KOPT-K1 (cell line): Measurements from ENCODE around the gene PEX6.
A peak's percentile ranks its signal among the peaks of the same experiment; 100 is the strongest.

Experiments used
- H3K27ac ChIP-seq: fragments of 200-600 bp; sonication (generic); 2 replicates; pipeline ENCODE4 v1.5.1; 2016; ENCODE audit warnings: antibody characterized with exemption, mild to moderate bottlenecking, low read depth, low read length; ENCODE audit not compliant: poor library complexity, severe bottlenecking
- H3K36me3 ChIP-seq: fragments of 200-600 bp; sonication (generic); 2 replicates; pipeline ENCODE4 v1.5.1; 2017; ENCODE audit warnings: antibody characterized with exemption, mild to moderate bottlenecking, low read length, moderate library complexity; ENCODE audit not compliant: insufficient read depth
- H3K9me3 ChIP-seq: fragments of 200-600 bp; sonication (generic); 2 replicates; pipeline ENCODE4 v1.5.1; 2017; ENCODE audit warnings: antibody characterized with exemption, low read length, mild to moderate bottlenecking; ENCODE audit not compliant: insufficient read depth, poor library complexity, severe bottlenecking

PEX6 gene

GRCh38 chr6:42981836-42982235 lies 2.9 kb upstream of the PEX6 start:
- peaks cover 7% of the 10 kb centered on the region; the same call in 1 of the 2 replicates for H3K36me3 ChIP-seq
- H3K27ac ChIP-seq: no peak overlapping the region
- H3K9me3 ChIP-seq: no peaks in the 10 kb centered on the region

GRCh38 chr6:42979523-42980177 lies 669 bp upstream of the PEX6 start:
- H3K27ac ChIP-seq: peak overlapping the region; percentile 90
- no peaks in the 10 kb centered on the region for H3K9me3 ChIP-seq
- H3K36me3 ChIP-seq: peaks cover 11% of the 10 kb centered on the region

GRCh38 chr6:42978487-42978838 lies 518 bp downstream of the PEX6 start:
- Histone ChIP-seq H3K36me3 (peaks cover 19% of the 10 kb centered on the region), H3K27ac (peak overlapping the region; percentile 90), H3K9me3 (no peaks in the 10 kb centered on the region)

GRCh38 chr6:42974919-42975505 lies 4.0 kb downstream of the PEX6 start:
- H3K36me3 ChIP-seq: peaks cover 19% of the 10 kb centered on the region
- no peak overlapping the region for H3K27ac ChIP-seq
- H3K9me3 ChIP-seq: no peaks in the 10 kb centered on the region

- peaks cover 27% of the 10 kb centered on the region for H3K36me3 ChIP-seq
- no peak overlapping the region for H3K27ac ChIP-seq
- H3K9me3 ChIP-seq: no peaks in the 10 kb centered on the region
Observed at GRCh38 chr6:42973926-42974325, 5.1 kb downstream of the PEX6 start.

- Histone ChIP-seq H3K27ac (no peak overlapping the region), H3K36me3 (peaks cover 28% of the 10 kb centered on the region), H3K9me3 (no peaks in the 10 kb centered on the region)
Observed at GRCh38 chr6:42971746-42972327, 7.1 kb downstream of the PEX6 start.

- H3K9me3 ChIP-seq: no peaks in the 10 kb centered on the region
- peaks cover 34% of the 10 kb centered on the region for H3K36me3 ChIP-seq
- H3K27ac ChIP-seq: no peak overlapping the region
Observed at GRCh38 chr6:42970871-42971612, 7.9 kb downstream of the PEX6 start.

GRCh38 chr6:42969934-42970333 lies 9.0 kb downstream of the PEX6 start:
- Histone ChIP-seq H3K36me3 (peaks cover 43% of the 10 kb centered on the region), H3K9me3 (no peaks in the 10 kb centered on the region), H3K27ac (no peak overlapping the region)

- H3K36me3 ChIP-seq: peaks cover 43% of the 10 kb centered on the region
- H3K27ac ChIP-seq: no peak overlapping the region
Observed at GRCh38 chr6:42969431-42969830, 9.6 kb downstream of the PEX6 start.

GRCh38 chr6:42968783-42969182 lies 10.2 kb downstream of the PEX6 start:
- Histone ChIP-seq H3K27ac (no peak overlapping the region), H3K9me3 (no peaks in the 10 kb centered on the region), H3K36me3 (peaks cover 46% of the 10 kb centered on the region)

More at GRCh38 chr6:42969431-42969830, 9.6 kb downstream of the PEX6 start:
- no peaks in the 10 kb centered on the region for H3K9me3 ChIP-seq

- Histone ChIP-seq H3K9me3 (no peaks in the 10 kb centered on the region), H3K27ac (no peak overlapping the region), H3K36me3 (peaks cover 44% of the 10 kb centered on the region)
Observed at GRCh38 chr6:42968126-42968701, 10.8 kb downstream of the PEX6 start.

GRCh38 chr6:42967228-42967627 lies 11.8 kb downstream of the PEX6 start:
- peaks cover 51% of the 10 kb centered on the region for H3K36me3 ChIP-seq
- H3K27ac ChIP-seq: no peak overlapping the region
- H3K9me3 ChIP-seq: no peaks in the 10 kb centered on the region

- H3K27ac ChIP-seq: no peak overlapping the region
- H3K9me3 ChIP-seq: no peaks in the 10 kb centered on the region
- peaks cover 55% of the 10 kb centered on the region for H3K36me3 ChIP-seq
Observed at GRCh38 chr6:42966571-42966970, 12.4 kb downstream of the PEX6 start.

GRCh38 chr6:42963855-42964605 lies 15.0 kb downstream of the PEX6 start:
- no peaks in the 10 kb centered on the region for H3K9me3 ChIP-seq
- no peak overlapping the region for H3K27ac ChIP-seq
- peaks cover 48% of the 10 kb centered on the region for H3K36me3 ChIP-seq
